Mesothelial cell of epicardium (in vitro differentiated cells): ENCODE measurements around the gene RAB40B. TPM values are rescaled to one million over a fixed set of nuclear protein-coding genes. Genes with fewer than 3 reads are reported as not detected.
A peak's percentile ranks its signal among the peaks of the same experiment; 100 is the strongest.

Source experiments
- DNase-seq, 2 experiments: peaks; one replicate each; pipeline ENCODE4 v3.0.0; 2021; ENCODE audit warnings: low spot score in 2 of 2; ENCODE audit not compliant: unreplicated experiment in 2 of 2
- H3K27ac Mint-ChIP-seq: 2 replicates; pipeline ENCODE4 v1.8.0; 2021; ENCODE audit warnings: mixed read lengths
- H3K27me3 Mint-ChIP-seq: 2 replicates; pipeline ENCODE4 v1.8.0; 2021; ENCODE audit warnings: low read depth, mixed read lengths
- H3K36me3 Mint-ChIP-seq: 2 replicates; pipeline ENCODE4 v1.8.0; 2021; ENCODE audit warnings: mixed read lengths
- H3K4me1 Mint-ChIP-seq: 2 replicates; pipeline ENCODE4 v1.8.0; 2021; ENCODE audit warnings: mixed read lengths
- H3K4me3 Mint-ChIP-seq: 2 replicates; pipeline ENCODE4 v1.8.0; 2021; ENCODE audit warnings: mild to moderate bottlenecking, moderate library complexity, mixed read lengths
- H3K9me3 Mint-ChIP-seq: 2 replicates; pipeline ENCODE4 v1.8.0; 2021; ENCODE audit warnings: mixed read lengths
- microRNA-seq: library from miRNA; unstranded; fragments of <30 nt; microRNA quantifications from one replicate; pipeline ENCODE4 v1.2.0, GENCODE V29; 2021; ENCODE audit warnings: inconsistent platforms, mixed read lengths
- total RNA-seq: library from RNA; stranded (reverse); gene quantifications from 3 replicates; pipeline ENCODE4 v1.2.1, GENCODE V29; 2021
- TF ChIP-seq, protein P1 (sequence below): fragments of 200-600 bp; sonication (generic); IDR thresholded peaks from one replicate; pipeline ENCODE4 v1.5.0; 2021; ENCODE audit warnings: antibody characterized with exemption; ENCODE audit not compliant: unreplicated experiment

RAB40B gene
- total RNA-seq, 1 donor from 2014 or later, result 26.5 TPM

DNA sequence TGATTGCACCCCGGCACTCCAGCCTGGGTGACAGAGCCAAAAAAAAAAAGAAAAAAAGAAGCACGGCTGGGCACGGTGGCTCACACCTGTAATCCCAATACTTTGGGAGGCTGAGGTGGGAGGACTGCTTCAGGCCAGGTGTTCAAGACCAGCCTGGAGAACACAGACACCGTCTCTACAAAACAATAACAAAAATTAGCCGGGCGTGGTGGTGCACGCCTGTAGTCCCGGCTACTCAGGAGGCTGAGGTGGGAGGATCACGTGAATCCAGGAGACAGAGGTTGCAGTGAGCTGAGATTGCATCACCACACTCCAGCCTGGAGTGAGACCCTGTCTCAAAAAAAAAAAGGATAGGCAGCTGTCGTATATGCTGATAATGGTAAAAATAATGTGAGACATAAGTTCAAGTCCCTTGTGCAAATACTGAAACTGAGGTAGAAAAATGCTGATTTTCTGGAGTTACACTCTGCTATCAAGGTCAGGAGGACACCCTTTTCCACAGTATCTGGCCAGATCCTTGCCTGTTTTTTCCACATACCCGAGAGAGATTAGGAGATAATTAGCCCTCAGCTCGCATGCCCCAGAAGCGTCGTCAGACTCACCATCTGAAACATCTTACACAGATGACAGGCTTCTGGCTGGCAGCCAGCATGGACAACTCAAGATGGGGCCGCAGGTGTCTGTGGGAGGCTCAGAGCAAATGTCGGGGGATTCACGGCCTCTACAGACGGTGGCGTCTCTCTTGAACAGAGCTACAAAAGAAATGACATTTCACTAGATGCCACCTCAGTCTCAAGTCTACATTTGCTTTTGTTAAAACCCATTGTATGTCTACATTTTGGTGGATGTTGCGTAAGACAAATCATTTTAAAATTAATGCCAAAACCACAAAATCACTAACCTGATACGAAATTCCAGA lies 87.1 kb downstream of the RAB40B start:
- H3K4me1 Mint-ChIP-seq, result peaks cover 33% of the 10 kb centered on the region
- peaks cover 50% of the 10 kb centered on the region for H3K36me3 Mint-ChIP-seq
- TF ChIP-seq, protein P1, sequence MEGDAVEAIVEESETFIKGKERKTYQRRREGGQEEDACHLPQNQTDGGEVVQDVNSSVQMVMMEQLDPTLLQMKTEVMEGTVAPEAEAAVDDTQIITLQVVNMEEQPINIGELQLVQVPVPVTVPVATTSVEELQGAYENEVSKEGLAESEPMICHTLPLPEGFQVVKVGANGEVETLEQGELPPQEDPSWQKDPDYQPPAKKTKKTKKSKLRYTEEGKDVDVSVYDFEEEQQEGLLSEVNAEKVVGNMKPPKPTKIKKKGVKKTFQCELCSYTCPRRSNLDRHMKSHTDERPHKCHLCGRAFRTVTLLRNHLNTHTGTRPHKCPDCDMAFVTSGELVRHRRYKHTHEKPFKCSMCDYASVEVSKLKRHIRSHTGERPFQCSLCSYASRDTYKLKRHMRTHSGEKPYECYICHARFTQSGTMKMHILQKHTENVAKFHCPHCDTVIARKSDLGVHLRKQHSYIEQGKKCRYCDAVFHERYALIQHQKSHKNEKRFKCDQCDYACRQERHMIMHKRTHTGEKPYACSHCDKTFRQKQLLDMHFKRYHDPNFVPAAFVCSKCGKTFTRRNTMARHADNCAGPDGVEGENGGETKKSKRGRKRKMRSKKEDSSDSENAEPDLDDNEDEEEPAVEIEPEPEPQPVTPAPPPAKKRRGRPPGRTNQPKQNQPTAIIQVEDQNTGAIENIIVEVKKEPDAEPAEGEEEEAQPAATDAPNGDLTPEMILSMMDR, result no peak
- H3K27ac Mint-ChIP-seq, result peak overlapping the region; percentile 82
- H3K4me3 Mint-ChIP-seq, result no peak overlapping the region
- no peak for DNase-seq
- H3K27me3 Mint-ChIP-seq, result no peaks in the 10 kb centered on the region
- peaks cover 11% of the 10 kb centered on the region for H3K9me3 Mint-ChIP-seq

DNA sequence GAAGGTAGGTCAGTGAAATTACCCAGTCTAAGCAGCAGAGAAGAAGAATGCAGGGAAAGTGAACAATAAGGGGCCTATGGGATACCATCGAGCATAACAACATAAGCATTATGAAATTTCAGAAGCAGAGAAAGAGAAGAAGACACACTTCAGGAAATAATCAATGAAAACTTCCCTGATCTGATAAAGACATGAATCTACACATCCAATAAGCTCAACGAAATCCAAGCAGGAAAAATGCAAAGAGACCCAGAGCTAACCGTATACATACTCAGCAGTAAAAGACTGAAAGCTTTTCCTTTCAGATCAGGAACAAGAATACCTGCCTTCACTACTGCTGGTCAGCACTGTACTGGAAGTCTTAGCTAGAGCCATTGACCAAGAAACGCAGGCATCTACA lies 88.8 kb downstream of the RAB40B start:
- no peak overlapping the region for H3K4me3 Mint-ChIP-seq
- peaks cover 13% of the 10 kb centered on the region for H3K9me3 Mint-ChIP-seq
- H3K27ac Mint-ChIP-seq, result no peak overlapping the region
- peaks cover 56% of the 10 kb centered on the region for H3K36me3 Mint-ChIP-seq
- DNase-seq, result no peak
- TF ChIP-seq, protein P1, result no peak
- peaks cover 33% of the 10 kb centered on the region for H3K4me1 Mint-ChIP-seq
- H3K27me3 Mint-ChIP-seq, result no peaks in the 10 kb centered on the region

DNA sequence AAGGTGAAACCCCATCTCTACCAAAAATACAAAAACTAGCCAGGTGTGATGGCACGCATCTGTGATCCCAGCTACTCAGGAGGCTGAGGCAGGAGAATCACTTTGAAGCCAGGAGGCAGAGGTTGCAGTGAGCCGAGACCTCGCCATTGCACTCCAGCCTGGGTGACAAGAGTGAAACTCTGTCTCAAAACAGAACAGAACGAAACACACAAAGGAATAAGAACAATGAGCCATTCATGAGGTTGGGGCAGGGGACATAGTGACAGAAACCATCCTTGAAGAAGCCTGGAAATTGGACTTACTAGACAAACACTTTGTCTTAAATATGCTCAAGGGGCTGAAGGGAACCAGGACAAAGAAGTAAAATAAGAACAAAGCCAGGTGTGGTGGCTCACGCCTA lies 89.7 kb downstream of the RAB40B start:
- TF ChIP-seq, protein P1, result no peak
- no peak for DNase-seq
- H3K4me1 Mint-ChIP-seq, result peaks cover 29% of the 10 kb centered on the region
- H3K27me3 Mint-ChIP-seq, result no peaks in the 10 kb centered on the region
- H3K36me3 Mint-ChIP-seq, result peaks cover 60% of the 10 kb centered on the region
- peaks cover 13% of the 10 kb centered on the region for H3K9me3 Mint-ChIP-seq
- no peak overlapping the region for H3K27ac Mint-ChIP-seq
- no peak overlapping the region for H3K4me3 Mint-ChIP-seq

DNA sequence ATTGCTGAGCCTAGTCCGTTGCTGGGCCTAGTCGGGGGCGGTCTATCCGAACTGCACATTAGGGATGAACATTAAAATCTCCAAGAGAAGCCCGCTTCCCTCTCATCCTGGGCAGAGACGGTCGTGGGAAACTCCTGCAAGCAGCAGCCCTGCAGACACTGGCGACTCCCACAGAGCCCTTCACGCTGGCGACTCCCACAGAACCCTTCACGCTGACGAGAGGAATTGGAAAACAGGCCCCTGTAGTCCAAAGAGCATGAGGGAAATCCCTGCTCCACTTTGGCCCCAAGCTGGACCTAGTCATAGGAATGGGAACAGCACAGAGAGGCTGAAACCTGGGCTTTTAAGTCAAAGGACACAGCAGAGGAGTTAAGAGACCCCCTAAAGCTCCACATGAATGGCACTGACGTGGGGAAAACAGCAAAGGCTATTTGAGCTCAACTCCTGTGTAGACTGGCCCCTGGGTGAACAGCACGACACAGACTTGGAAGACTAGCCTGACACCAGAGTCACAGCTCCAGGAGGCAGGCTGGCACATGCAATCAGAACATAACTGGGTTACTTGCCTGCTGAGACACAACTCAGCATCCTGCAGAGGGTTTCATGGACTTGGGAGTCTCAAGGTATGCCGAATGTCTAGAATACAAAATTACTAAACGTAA lies 92.4 kb downstream of the RAB40B start:
- Mint-ChIP-seq H3K4me3 (no peak overlapping the region), H3K36me3 (peaks cover 70% of the 10 kb centered on the region), H3K4me1 (peaks cover 9% of the 10 kb centered on the region), H3K27ac (peak overlapping the region; percentile 18), H3K9me3 (peaks cover 13% of the 10 kb centered on the region), H3K27me3 (no peaks in the 10 kb centered on the region)
- TF ChIP-seq, protein P1, result no peak
- no peak for DNase-seq

Small RNA genes lying within 50 kb of the gene (microRNA-seq; reads per million reads assigned to microRNA genes)
- gene MIR4525, result 1.8 reads per million

Other genes with a start within 250 kb of the RAB40B start
- gene CYBC1, start 247.9 kb downstream of the RAB40B start, total RNA-seq, result 86.7 to 93.0 TPM (median 88.1 TPM) in 3 replicates
- 116 to 123 TPM (median 122 TPM) in 3 replicates for gene NARF, start 240.0 kb downstream of the RAB40B start, total RNA-seq
- gene FOXK2, start 179.0 kb downstream of the RAB40B start, total RNA-seq, result 88.3 to 92.0 TPM (median 91.7 TPM) in 3 replicates
- gene WDR45B, start 50.3 kb downstream of the RAB40B start, total RNA-seq, result 90.2 to 93.3 TPM (median 92.3 TPM) in 3 replicates
- gene FN3KRP, start 18.0 kb upstream of the RAB40B start, total RNA-seq, result 30.3 to 31.6 TPM (median 30.6 TPM) in 3 replicates
- gene FN3K, start 36.9 kb upstream of the RAB40B start, total RNA-seq, result 31.9 to 33.3 TPM (median 33.0 TPM) in 3 replicates
- gene TBCD, start 53.4 kb upstream of the RAB40B start, total RNA-seq, result 102 to 117 TPM (median 103 TPM) in 3 replicates
- gene ZNF750, start 141.3 kb upstream of the RAB40B start, total RNA-seq, result 1.8 to 2.6 TPM (median 2.3 TPM) in 3 replicates